Liver (tissue), 3 donors: ENCODE results near the gene ANKRD11.

Experiments
- CTCF ChIP-seq: fragments of 150-350 bp; IDR thresholded peaks from 2 replicates; pipeline ENCODE4 v1.5.1; 2017; ENCODE audit warnings: improper control_type of control experiment, low read depth, low read length; ENCODE audit not compliant: missing input control
- EGR1 ChIP-seq, 2 donors: IDR thresholded peaks; 2 replicates each; pipeline ENCODE4 v1.6.1; 2016 to 2018; ENCODE audit warnings: antibody characterized with exemption in 2 of 2, low read depth in 2 of 2
- RAD21 ChIP-seq, 2 donors: IDR thresholded peaks; 2 replicates each; pipeline ENCODE4 v1.6.1; 2016; ENCODE audit warnings: antibody characterized with exemption in 2 of 2, mild to moderate bottlenecking in 2 of 2
- TAF1 ChIP-seq: conservative IDR thresholded peaks from 2 replicates; pipeline ENCODE4 v1.6.1; 2016; ENCODE audit warnings: antibody characterized with exemption, mild to moderate bottlenecking
- donor health status: healthy.
- donor health status: healthy.

- TF ChIP-seq TAF1 (no peak), RAD21 (IDR thresholded peaks at IDR 0.05) (peak; percentile 21 to 32), CTCF (no peak), EGR1 (IDR thresholded peaks at IDR 0.05; ENCODE audit: low read depth in 2 of 2) (peak; percentile 23 to 41)
Observed at GRCh38 chr16:89345642-89346150, 144.7 kb downstream of the ANKRD11 start.
